A549 (cell line): ENCODE results near the gene SLIT1. TPM values are rescaled to one million over a fixed set of nuclear protein-coding genes. Genes with fewer than 3 reads are reported as not detected.

Experiments
- ATAC-seq, 2 experiments: fragments of 200-7000 bp in 1 of 2; fragments of >200 bp in 1 of 2; cut with Nextera tagmentation in 1 of 2; cut with Tn5 transposase in 1 of 2; 3 replicates each; pipeline versions ENCODE4 v1.8.0 to v1.9.1; 2018 to 2020; ENCODE audit warnings: mild to moderate bottlenecking in 1 of 2, moderate library complexity in 1 of 2
- CTCF ChIA-PET: fragments of 300-600 bp; sonication (Branson Sonifier 250); formaldehyde crosslinking; extraction: SDS; loops from one replicate; lab custom pipeline; 2021; ENCODE audit warnings: antibody characterized with exemption, inconsistent platforms; lab: Yijun Ruan, JAX
- POLR2A ChIA-PET: fragments of 350-600 bp; formaldehyde crosslinking; extraction: SDS; loops from one replicate; lab custom pipeline; 2021; ENCODE audit warnings: antibody characterized with exemption, inconsistent platforms; lab: Yijun Ruan, JAX
- DNase-seq, 2 experiments: peaks; one replicate each; pipeline versions ENCODE4 v3.0.0 to v3.0.0-alpha.2; 2011 to 2016; ENCODE audit warnings: low read depth in 1 of 2, low spot score in 1 of 2
- FAIRE-seq: peaks from 2 replicates; lab custom pipeline; 2011; peaks lifted over from hg19 to GRCh38; lab: Jason Lieb, UNC
- H3K27ac ChIP-seq, 2 experiments: fragments of >200 bp; sonication (Bioruptor Twin); formaldehyde crosslinking; 3 replicates each; pipeline ENCODE4 v1.5.1; 2016 to 2017
- H3K4me1 ChIP-seq: fragments of >200 bp; sonication (Bioruptor Twin); formaldehyde crosslinking; 3 replicates; pipeline ENCODE4 v1.6.1; 2016
- H3K4me2 ChIP-seq: fragments of >200 bp; sonication (Bioruptor Twin); formaldehyde crosslinking; 3 replicates; pipeline ENCODE4 v1.6.1; 2016
- H3K4me3 ChIP-seq: fragments of >200 bp; sonication (Bioruptor Twin); formaldehyde crosslinking; 3 replicates; pipeline ENCODE4 v1.5.1; 2016
- H3K9me3 ChIP-seq: fragments of >200 bp; sonication (Bioruptor Twin); formaldehyde crosslinking; 3 replicates; pipeline ENCODE4 v1.6.1; 2016
- BHLHE40 ChIP-seq: IDR thresholded peaks from 2 replicates; pipeline ENCODE4 v1.6.1; 2012; ENCODE audit warnings: low read depth, low read length, inconsistent platforms
- CEBPB ChIP-seq, 2 experiments: fragments of >200 bp in 1 of 2; sonication (Bioruptor Twin) in 1 of 2; formaldehyde crosslinking in 1 of 2; IDR thresholded peaks; 2 replicates each; pipeline ENCODE4 v1.6.1; 2012 to 2016
- EHMT2 ChIP-seq: fragments of 200-600 bp; sonication (generic); IDR thresholded peaks from 2 replicates; pipeline ENCODE4 v1.6.1; 2016; ENCODE audit warnings: antibody characterized with exemption, low read depth, mild to moderate bottlenecking, moderate library complexity
- EP300 ChIP-seq, 2 experiments: fragments of >200 bp; sonication (Bioruptor Twin); formaldehyde crosslinking; IDR thresholded peaks; 2 replicates in 1 of 2; 3 replicates in 1 of 2; pipeline ENCODE4 v1.6.1; 2016 to 2017
- ESRRA ChIP-seq: fragments of 150-350 bp; IDR thresholded peaks from 2 replicates; pipeline ENCODE4 v1.6.1; 2014; ENCODE audit warnings: mild to moderate bottlenecking, low read length, borderline replicate concordance
- FOXS1 ChIP-seq: fragments of 250-450 bp; sonication (Bioruptor Pico); IDR thresholded peaks from 2 replicates; pipeline ENCODE4 v1.5.0; 2020; ENCODE audit warnings: mild to moderate bottlenecking, moderate library complexity
- GATA3 ChIP-seq: IDR thresholded peaks from 2 replicates; pipeline ENCODE4 v1.6.1; 2012; ENCODE audit warnings: borderline replicate concordance
- HMGXB4 ChIP-seq: fragments of 250-450 bp; sonication (Bioruptor Pico); IDR thresholded peaks from 2 replicates; pipeline ENCODE4 v1.5.0; 2021; ENCODE audit warnings: mild to moderate bottlenecking, moderate library complexity, borderline replicate concordance
- HOXA7 ChIP-seq: fragments of 250-450 bp; sonication (Bioruptor Pico); IDR thresholded peaks from 2 replicates; pipeline ENCODE4 v1.5.0; 2020; ENCODE audit warnings: mild to moderate bottlenecking, moderate library complexity
- HOXB5 ChIP-seq: fragments of 250-450 bp; sonication (Bioruptor Pico); IDR thresholded peaks from 2 replicates; pipeline ENCODE4 v1.5.0; 2020; ENCODE audit warnings: mild to moderate bottlenecking, moderate library complexity
- JUNB ChIP-seq: fragments of >200 bp; sonication (Bioruptor Twin); formaldehyde crosslinking; IDR thresholded peaks from 2 replicates; pipeline ENCODE4 v1.6.1; 2016
- KDM1A ChIP-seq: fragments of 200-600 bp; sonication (generic); IDR thresholded peaks from 2 replicates; pipeline ENCODE4 v1.6.1; 2016; ENCODE audit warnings: low read depth, mild to moderate bottlenecking
- KDM5A ChIP-seq: fragments of 200-600 bp; sonication (generic); IDR thresholded peaks from 2 replicates; pipeline ENCODE4 v1.6.1; 2016; ENCODE audit warnings: antibody characterized with exemption, mild to moderate bottlenecking
- MAFK ChIP-seq: fragments of 450-650 bp; IDR thresholded peaks from 2 replicates; pipeline ENCODE4 v1.6.1; 2014; ENCODE audit not compliant: partially characterized antibody
- NFE2L2 ChIP-seq: fragments of 150-350 bp; conservative IDR thresholded peaks from 2 replicates; pipeline ENCODE4 v1.6.1; 2014; ENCODE audit warnings: low read length
- PHF8 ChIP-seq: fragments of 200-600 bp; sonication (generic); IDR thresholded peaks from 2 replicates; pipeline ENCODE4 v1.6.1; 2016; ENCODE audit warnings: low read depth, mild to moderate bottlenecking, antibody characterized with exemption, moderate library complexity, borderline replicate concordance
- RFX5 ChIP-seq: fragments of 450-650 bp; IDR thresholded peaks from 2 replicates; pipeline ENCODE4 v1.7.1; 2014; ENCODE audit warnings: antibody characterized with exemption, mild to moderate bottlenecking, moderate library complexity
- SMC3 ChIP-seq: fragments of >200 bp; sonication (Bioruptor Twin); formaldehyde crosslinking; IDR thresholded peaks from 3 replicates; pipeline ENCODE4 v1.6.1; 2018; ENCODE audit warnings: inconsistent platforms
- TP53 ChIP-seq: fragments of 250-450 bp; sonication (Bioruptor Pico); IDR thresholded peaks from 2 replicates; pipeline ENCODE4 v1.5.0; 2021; ENCODE audit warnings: mild to moderate bottlenecking, moderate library complexity
- ZC3H11A ChIP-seq: fragments of 450-650 bp; IDR thresholded peaks from 2 replicates; pipeline ENCODE4 v1.6.1; 2014; ENCODE audit warnings: antibody characterized with exemption, mild to moderate bottlenecking
- ZNF302 ChIP-seq: fragments of 250-450 bp; sonication (Bioruptor Pico); IDR thresholded peaks from 2 replicates; pipeline ENCODE4 v1.9.0; 2021; ENCODE audit warnings: inconsistent platforms, mild to moderate bottlenecking, moderate library complexity
- ZSCAN20 ChIP-seq: fragments of 250-450 bp; sonication (Bioruptor Pico); IDR thresholded peaks from 2 replicates; pipeline ENCODE4 v1.8.0; 2022; ENCODE audit warnings: mild to moderate bottlenecking, moderate library complexity
- WGBS: methylation state at CpG from one replicate; pipeline ENCODE4 v1.1.6; 2017; ENCODE audit errors: missing lambda C conversion rate; 5-methylcytosine and 5-hydroxymethylcytosine counted together
- polyA plus RNA-seq, 4 experiments: library from polyadenylated mRNA; depleted of rRNA in 3 of 4; stranded (reverse); fragments of >200 nt; fragmentation: RNase III in 1 of 4; extraction: RNeasy Plus Mini Kit Qiagen cat#74134 plus additional on column Dnase treatment in 1 of 4; gene quantifications; 2 replicates in 3 of 4; 3 replicates in 1 of 4; pipeline ENCODE4 v1.2.3, GENCODE V29; 2011 to 2017
- TF ChIP-seq, protein P1 (sequence below): IDR thresholded peaks from 2 replicates; pipeline ENCODE4 v1.6.1; 2012
- TF ChIP-seq, protein P2 (sequence below): fragments of 250-450 bp; sonication (Bioruptor Pico); IDR thresholded peaks from 2 replicates; pipeline ENCODE4 v1.5.0; 2020; ENCODE audit warnings: low read depth, mild to moderate bottlenecking, moderate library complexity
- TF ChIP-seq, protein P3 (sequence below): fragments of >200 bp; sonication (Bioruptor Twin); formaldehyde crosslinking; IDR thresholded peaks from 3 replicates; pipeline ENCODE4 v1.6.1; 2016
- TF ChIP-seq, protein P4 (sequence below): fragments of 450-650 bp; IDR thresholded peaks from 2 replicates; pipeline ENCODE4 v1.6.1; 2014; ENCODE audit warnings: antibody characterized with exemption
- TF ChIP-seq, protein P5 (sequence below): IDR thresholded peaks from 2 replicates; pipeline ENCODE4 v1.6.1; 2012

Gene SLIT1
- polyA plus RNA-seq, 2 of the 4 experiments (the other 2 are of a cell fraction) = 0.05 to 0.09 TPM

GRCh38 chr10:97144297-97144696 lies 41.5 kb downstream of the SLIT1 start:
- H3K4me2 ChIP-seq = no peak overlapping the region
- WGBS = 46% methylated on average over 2 of the region's 2 CpGs
- H3K9me3 ChIP-seq = no peaks in the 10 kb centered on the region; the same call in 2 of the 3 replicates
- ChIA-PET CTCF (interaction anchor here (0.9 to 2.6 kb wide), 3 partner anchors 40 to 94 kb away, joined by 3 to 7 read pairs (median 4); no protein-coding TSS in a partner anchor), POLR2A (no interaction called here)
- H3K4me3 ChIP-seq = no peak overlapping the region
- FAIRE-seq (no peak), ATAC-seq (no peak), DNase-seq (no peak)
- TF ChIP-seq, protein P1, sequence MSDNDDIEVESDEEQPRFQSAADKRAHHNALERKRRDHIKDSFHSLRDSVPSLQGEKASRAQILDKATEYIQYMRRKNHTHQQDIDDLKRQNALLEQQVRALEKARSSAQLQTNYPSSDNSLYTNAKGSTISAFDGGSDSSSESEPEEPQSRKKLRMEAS = no peak
- TF ChIP-seq NFE2L2 = no peak
- no peak for TF ChIP-seq GATA3
- TF ChIP-seq PHF8 = no peak
- TF ChIP-seq TP53 (CRISPR knock-in tag) = no peak
- no peak for TF ChIP-seq ZSCAN20
- TF ChIP-seq KDM5A = no peak
- no peak for TF ChIP-seq FOXS1
- TF ChIP-seq MAFK = no peak
- TF ChIP-seq ZNF302 (CRISPR knock-in tag) = no peak
- TF ChIP-seq HOXB5 (CRISPR knock-in tag) = no peak
- TF ChIP-seq, protein P2, sequence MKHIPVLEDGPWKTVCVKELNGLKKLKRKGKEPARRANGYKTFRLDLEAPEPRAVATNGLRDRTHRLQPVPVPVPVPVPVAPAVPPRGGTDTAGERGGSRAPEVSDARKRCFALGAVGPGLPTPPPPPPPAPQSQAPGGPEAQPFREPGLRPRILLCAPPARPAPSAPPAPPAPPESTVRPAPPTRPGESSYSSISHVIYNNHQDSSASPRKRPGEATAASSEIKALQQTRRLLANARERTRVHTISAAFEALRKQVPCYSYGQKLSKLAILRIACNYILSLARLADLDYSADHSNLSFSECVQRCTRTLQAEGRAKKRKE (CRISPR knock-in tag) = no peak
- no peak for TF ChIP-seq HMGXB4 (CRISPR knock-in tag)
- TF ChIP-seq ZC3H11A = no peak
- TF ChIP-seq CEBPB (IDR thresholded peaks at IDR 0.05) = no peak
- TF ChIP-seq EHMT2 = no peak
- no peak for TF ChIP-seq HOXA7 (CRISPR knock-in tag)
- TF ChIP-seq SMC3 = no peak
- H3K4me1 ChIP-seq = no peaks in the 10 kb centered on the region
- no peak overlapping the region for H3K27ac ChIP-seq

- no peak for TF ChIP-seq ZC3H11A
- H3K4me1 ChIP-seq = no peaks in the 10 kb centered on the region
- no peak overlapping the region for H3K4me2 ChIP-seq
- no peaks in the 10 kb centered on the region; the same call in 2 of the 3 replicates for H3K9me3 ChIP-seq
- POLR2A ChIA-PET = no interaction called here
- no peak overlapping the region for H3K27ac ChIP-seq
- H3K4me3 ChIP-seq = no peak overlapping the region
- 49% methylated on average over 2 of the region's 2 CpGs for WGBS
- DNase-seq (no peak), FAIRE-seq (no peak), ATAC-seq (no peak)
- CTCF ChIA-PET = interaction anchor here (1.4 kb wide), 1 partner anchor 70 kb away, joined by 4 read pairs; no protein-coding TSS in a partner anchor
These were observed 42.9 kb downstream of the SLIT1 start for GRCh38 chr10:97142834-97143233.

DNA sequence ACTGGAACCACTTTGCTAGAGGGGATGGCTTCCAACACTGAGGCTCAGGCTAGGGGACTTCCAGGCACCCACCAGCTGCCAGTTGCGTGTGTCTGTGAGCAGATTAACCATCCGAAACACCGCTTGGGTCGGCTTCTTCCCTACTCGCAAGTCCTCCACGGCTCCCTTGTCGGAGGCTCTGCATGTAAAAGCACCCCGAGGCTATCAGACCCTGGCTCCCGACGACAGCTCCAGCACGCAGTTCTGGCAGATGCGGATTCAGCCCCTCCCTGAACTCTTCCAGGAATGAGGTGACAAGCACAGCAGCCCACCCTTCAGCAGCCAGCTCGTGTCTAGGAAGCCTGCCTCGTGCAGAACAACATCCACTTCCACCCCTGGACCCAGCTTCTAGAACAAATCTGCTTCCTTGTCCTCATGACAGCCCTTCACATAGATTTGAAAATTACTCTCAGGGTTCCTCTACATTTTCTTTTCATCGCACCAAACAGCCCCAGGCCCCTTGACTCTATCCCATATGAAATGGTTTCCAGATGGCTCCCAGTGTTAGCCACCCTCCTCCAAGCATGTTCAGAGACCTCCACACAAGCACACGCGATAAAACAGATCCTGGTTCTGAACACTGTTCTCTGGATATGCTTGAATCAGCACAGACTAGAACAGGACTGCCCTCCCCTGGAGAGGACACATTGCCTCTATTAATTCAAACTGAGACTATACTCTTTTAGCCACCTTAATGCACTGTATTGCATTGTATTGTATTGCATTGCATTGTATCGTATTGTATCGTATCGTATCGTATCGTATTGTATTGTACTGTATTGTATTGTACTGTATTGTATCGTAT lies 44.6 kb downstream of the SLIT1 start:
- H3K4me2 ChIP-seq = no peak overlapping the region

More for the DNA sequence above, 44.6 kb downstream of the SLIT1 start:
- H3K4me1 ChIP-seq = no peaks in the 10 kb centered on the region
- 61% methylated on average over 23 of the region's 23 CpGs for WGBS
- H3K9me3 ChIP-seq = no peaks in the 10 kb centered on the region; the same call in 2 of the 3 replicates
- FAIRE-seq (no peak), ATAC-seq (no peak), DNase-seq (no peak)
- no peak overlapping the region for H3K27ac ChIP-seq
- ChIA-PET POLR2A (no interaction called here), CTCF (interaction anchor here (1.0 to 3.4 kb wide), 3 partner anchors 9 to 70 kb away, joined by 3 to 19 read pairs (median 5); no protein-coding TSS in a partner anchor)
- TF ChIP-seq JUNB (no peak), EP300 (IDR thresholded peaks at IDR 0.05) (no peak), BHLHE40 (no peak), SMC3 (no peak), ESRRA (no peak), EHMT2 (no peak), HOXB5 (CRISPR knock-in tag) (no peak), KDM1A (no peak), ZNF302 (CRISPR knock-in tag) (no peak), KDM5A (no peak), RFX5 (no peak)
- TF ChIP-seq, protein P1 = no peak
- TF ChIP-seq, protein P3, sequence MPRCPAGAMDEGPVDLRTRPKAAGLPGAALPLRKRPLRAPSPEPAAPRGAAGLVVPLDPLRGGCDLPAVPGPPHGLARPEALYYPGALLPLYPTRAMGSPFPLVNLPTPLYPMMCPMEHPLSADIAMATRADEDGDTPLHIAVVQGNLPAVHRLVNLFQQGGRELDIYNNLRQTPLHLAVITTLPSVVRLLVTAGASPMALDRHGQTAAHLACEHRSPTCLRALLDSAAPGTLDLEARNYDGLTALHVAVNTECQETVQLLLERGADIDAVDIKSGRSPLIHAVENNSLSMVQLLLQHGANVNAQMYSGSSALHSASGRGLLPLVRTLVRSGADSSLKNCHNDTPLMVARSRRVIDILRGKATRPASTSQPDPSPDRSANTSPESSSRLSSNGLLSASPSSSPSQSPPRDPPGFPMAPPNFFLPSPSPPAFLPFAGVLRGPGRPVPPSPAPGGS = no peak
- TF ChIP-seq, protein P4, sequence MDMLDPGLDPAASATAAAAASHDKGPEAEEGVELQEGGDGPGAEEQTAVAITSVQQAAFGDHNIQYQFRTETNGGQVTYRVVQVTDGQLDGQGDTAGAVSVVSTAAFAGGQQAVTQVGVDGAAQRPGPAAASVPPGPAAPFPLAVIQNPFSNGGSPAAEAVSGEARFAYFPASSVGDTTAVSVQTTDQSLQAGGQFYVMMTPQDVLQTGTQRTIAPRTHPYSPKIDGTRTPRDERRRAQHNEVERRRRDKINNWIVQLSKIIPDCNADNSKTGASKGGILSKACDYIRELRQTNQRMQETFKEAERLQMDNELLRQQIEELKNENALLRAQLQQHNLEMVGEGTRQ = no peak
- TF ChIP-seq, protein P5, sequence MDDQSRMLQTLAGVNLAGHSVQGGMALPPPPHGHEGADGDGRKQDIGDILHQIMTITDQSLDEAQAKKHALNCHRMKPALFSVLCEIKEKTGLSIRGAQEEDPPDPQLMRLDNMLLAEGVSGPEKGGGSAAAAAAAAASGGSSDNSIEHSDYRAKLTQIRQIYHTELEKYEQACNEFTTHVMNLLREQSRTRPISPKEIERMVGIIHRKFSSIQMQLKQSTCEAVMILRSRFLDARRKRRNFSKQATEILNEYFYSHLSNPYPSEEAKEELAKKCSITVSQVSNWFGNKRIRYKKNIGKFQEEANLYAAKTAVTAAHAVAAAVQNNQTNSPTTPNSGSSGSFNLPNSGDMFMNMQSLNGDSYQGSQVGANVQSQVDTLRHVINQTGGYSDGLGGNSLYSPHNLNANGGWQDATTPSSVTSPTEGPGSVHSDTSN = no peak
- H3K4me3 ChIP-seq = no peak overlapping the region
